B cell (primary cell): ENCODE measurements around the gene ISG20L2.

Experiments used
- CTCF ChIP-seq: fragments of 200-600 bp; IDR thresholded peaks from one replicate; pipeline ENCODE4 v1.8.0; 2022; ENCODE audit warnings: antibody characterized with exemption, mild to moderate bottlenecking
- EZH2 ChIP-seq: IDR thresholded peaks from 2 replicates; pipeline ENCODE4 v1.6.1; 2012; ENCODE audit warnings: borderline replicate concordance, low read depth, mild to moderate bottlenecking, moderate library complexity, low read length; ENCODE audit not compliant: insufficient read depth, poor library complexity, severe bottlenecking

GRCh38 chr1:156717351-156717750 lies 11.2 kb downstream of the ISG20L2 start:
- TF ChIP-seq CTCF (no peak), EZH2 (no peak)
